Measurements from ENCODE around the gene GRIK2. TPM values are rescaled to one million over a fixed set of nuclear protein-coding genes. Genes with fewer than 3 reads are reported as not detected.

The GRIK2 gene
- total RNA-seq, 1 donor from 2014 or later: 2.5 TPM

- Histone ChIP-seq H3K79me2 (ENCODE audit: insufficient read depth, low read length) (no peaks in the 10 kb centered on the region), H4K20me1 (ENCODE audit: insufficient read depth, low read length) (no peaks in the 10 kb centered on the region), H2AFZ (ENCODE audit: low read depth, low read length) (no peak overlapping the region), H3K9me3 (ENCODE audit: insufficient read depth, low read depth, low read length) (peaks cover 3% of the 10 kb centered on the region), H3K36me3 (ENCODE audit: insufficient read depth, low read length) (no peaks in the 10 kb centered on the region), H3K27me3 (ENCODE audit: insufficient read depth, low read length) (no peaks in the 10 kb centered on the region), H3K27ac (ENCODE audit: low read depth, low read length) (no peak overlapping the region), H3K4me3 (ENCODE audit: insufficient read depth, low read depth, low read length) (no peak overlapping the region), H3K9ac (ENCODE audit: low read length) (no peak overlapping the region), H3K4me1 (ENCODE audit: insufficient read depth, low read length) (no peaks in the 10 kb centered on the region), H3K4me2 (ENCODE audit: low read length) (no peak overlapping the region)
- H3K27me3 Mint-ChIP-seq (ENCODE audit: low read depth, unreplicated experiment): no peaks in the 10 kb centered on the region
- no peaks in the 10 kb centered on the region for H3K36me3 Mint-ChIP-seq (ENCODE audit: low read depth, unreplicated experiment)
- no peak overlapping the region for H3K27ac Mint-ChIP-seq (ENCODE audit: unreplicated experiment)
- H3K4me1 Mint-ChIP-seq (ENCODE audit: low read depth, unreplicated experiment): no peaks in the 10 kb centered on the region
- DNase-seq (ENCODE audit: low read depth): no peak
- TF ChIP-seq CTCF (IDR thresholded peaks at IDR 0.05; ENCODE audit: insufficient read depth, low read depth, low read length) (no peak), EZH2 (IDR thresholded peaks at IDR 0.05; ENCODE audit: insufficient read depth, low read length) (no peak)
- no peak overlapping the region for H3K4me3 Mint-ChIP-seq (ENCODE audit: unreplicated experiment)
- peaks cover 2% of the 10 kb centered on the region for H3K9me3 Mint-ChIP-seq (ENCODE audit: unreplicated experiment)
- no peak for FAIRE-seq
Measured at GRCh38 chr6:101738481-101738880, 345.0 kb downstream of the GRIK2 start.

GRCh38 chr6:101740631-101741030, 347.1 kb downstream of the GRIK2 start:
- H3K4me1 Mint-ChIP-seq (ENCODE audit: low read depth, unreplicated experiment): no peaks in the 10 kb centered on the region
- no peak overlapping the region for H3K4me3 Mint-ChIP-seq (ENCODE audit: unreplicated experiment)
- Histone ChIP-seq H4K20me1 (ENCODE audit: insufficient read depth, low read length) (no peaks in the 10 kb centered on the region), H3K36me3 (ENCODE audit: insufficient read depth, low read length) (no peaks in the 10 kb centered on the region), H3K79me2 (ENCODE audit: insufficient read depth, low read length) (no peaks in the 10 kb centered on the region), H2AFZ (ENCODE audit: low read depth, low read length) (no peak overlapping the region), H3K9me3 (ENCODE audit: insufficient read depth, low read depth, low read length) (peaks cover 3% of the 10 kb centered on the region), H3K27ac (ENCODE audit: low read depth, low read length) (no peak overlapping the region), H3K4me3 (ENCODE audit: insufficient read depth, low read depth, low read length) (no peak overlapping the region), H3K27me3 (ENCODE audit: insufficient read depth, low read length) (no peaks in the 10 kb centered on the region), H3K4me2 (ENCODE audit: low read length) (no peak overlapping the region), H3K9ac (ENCODE audit: low read length) (no peak overlapping the region), H3K4me1 (ENCODE audit: insufficient read depth, low read length) (no peaks in the 10 kb centered on the region)
- FAIRE-seq (no peak), DNase-seq (ENCODE audit: low read depth) (no peak)
- no peaks in the 10 kb centered on the region for H3K27me3 Mint-ChIP-seq (ENCODE audit: low read depth, unreplicated experiment)
- peaks cover 2% of the 10 kb centered on the region for H3K9me3 Mint-ChIP-seq (ENCODE audit: unreplicated experiment)
- no peaks in the 10 kb centered on the region for H3K36me3 Mint-ChIP-seq (ENCODE audit: low read depth, unreplicated experiment)
- no peak overlapping the region for H3K27ac Mint-ChIP-seq (ENCODE audit: unreplicated experiment)
- TF ChIP-seq EZH2 (IDR thresholded peaks at IDR 0.05; ENCODE audit: insufficient read depth, low read length) (no peak), CTCF (IDR thresholded peaks at IDR 0.05; ENCODE audit: insufficient read depth, low read depth, low read length) (no peak)

- Mint-ChIP-seq H3K4me1 (ENCODE audit: low read depth, unreplicated experiment) (no peaks in the 10 kb centered on the region), H3K36me3 (ENCODE audit: low read depth, unreplicated experiment) (no peaks in the 10 kb centered on the region), H3K27ac (ENCODE audit: unreplicated experiment) (no peak overlapping the region), H3K27me3 (ENCODE audit: low read depth, unreplicated experiment) (no peaks in the 10 kb centered on the region), H3K4me3 (ENCODE audit: unreplicated experiment) (no peak overlapping the region), H3K9me3 (ENCODE audit: unreplicated experiment) (peaks cover 2% of the 10 kb centered on the region)
- H3K9me3 ChIP-seq (ENCODE audit: insufficient read depth, low read depth, low read length): no peaks in the 10 kb centered on the region
- H3K9ac ChIP-seq (ENCODE audit: low read length): no peak overlapping the region
- H3K79me2 ChIP-seq (ENCODE audit: insufficient read depth, low read length): no peaks in the 10 kb centered on the region
- H3K36me3 ChIP-seq (ENCODE audit: insufficient read depth, low read length): no peaks in the 10 kb centered on the region
- H3K4me2 ChIP-seq (ENCODE audit: low read length): no peak overlapping the region
- H3K27ac ChIP-seq (ENCODE audit: low read depth, low read length): no peak overlapping the region
- no peaks in the 10 kb centered on the region for H3K27me3 ChIP-seq (ENCODE audit: insufficient read depth, low read length)
- H2AFZ ChIP-seq (ENCODE audit: low read depth, low read length): no peak overlapping the region
- no peaks in the 10 kb centered on the region for H3K4me1 ChIP-seq (ENCODE audit: insufficient read depth, low read length)
- no peak overlapping the region for H3K4me3 ChIP-seq (ENCODE audit: insufficient read depth, low read depth, low read length)
- DNase-seq (ENCODE audit: low read depth) (no peak), FAIRE-seq (no peak)
- TF ChIP-seq CTCF (IDR thresholded peaks at IDR 0.05; ENCODE audit: insufficient read depth, low read depth, low read length) (no peak), EZH2 (IDR thresholded peaks at IDR 0.05; ENCODE audit: insufficient read depth, low read length) (no peak)
- H4K20me1 ChIP-seq (ENCODE audit: insufficient read depth, low read length): no peaks in the 10 kb centered on the region
Measured at GRCh38 chr6:101741474-101742171, 348.1 kb downstream of the GRIK2 start.
